KMS-11 (cell line): Measurements from ENCODE around the gene YKT6.
A peak's percentile ranks its signal among the peaks of the same experiment; 100 is the strongest.

Experiments
- H2AFZ ChIP-seq: fragments of 200-600 bp; sonication (generic); 2 replicates; pipeline ENCODE4 v1.6.1; 2016; ENCODE audit warnings: antibody characterized with exemption, mixed run types, low read depth
- H3K27ac ChIP-seq: fragments of 200-600 bp; sonication (generic); 2 replicates; pipeline ENCODE4 v1.6.1; 2016; ENCODE audit warnings: mild to moderate bottlenecking, mixed run types
- H3K27me3 ChIP-seq: fragments of 200-600 bp; sonication (generic); 2 replicates; pipeline ENCODE4 v1.6.1; 2017; ENCODE audit warnings: mild to moderate bottlenecking, low read depth, mixed run types, moderate library complexity; ENCODE audit not compliant: insufficient read depth
- H3K36me3 ChIP-seq: fragments of 200-600 bp; sonication (generic); 2 replicates; pipeline ENCODE4 v1.6.1; 2017; ENCODE audit warnings: mild to moderate bottlenecking, mixed run types; ENCODE audit not compliant: insufficient read depth
- H3K4me1 ChIP-seq: fragments of 200-600 bp; sonication (generic); 2 replicates; pipeline ENCODE4 v1.6.1; 2016; ENCODE audit warnings: mild to moderate bottlenecking, low read depth, mixed run types; ENCODE audit not compliant: poor library complexity, severe bottlenecking
- H3K4me2 ChIP-seq: fragments of 200-600 bp; sonication (generic); 2 replicates; pipeline ENCODE4 v1.7.0; 2016; ENCODE audit warnings: mild to moderate bottlenecking, mixed run types
- H3K4me3 ChIP-seq: fragments of 200-600 bp; sonication (generic); IDR thresholded peaks from 2 replicates; pipeline ENCODE4 v1.6.1; 2017; ENCODE audit warnings: low read depth, low read length, mixed read lengths; ENCODE audit not compliant: insufficient read depth
- H3K79me2 ChIP-seq: fragments of 200-600 bp; sonication (generic); 2 replicates; pipeline ENCODE4 v1.6.1; 2016; ENCODE audit warnings: low read depth, mixed run types; ENCODE audit not compliant: insufficient read depth
- H3K9ac ChIP-seq: fragments of 200-600 bp; sonication (generic); 2 replicates; pipeline ENCODE4 v1.6.1; 2016; ENCODE audit warnings: mild to moderate bottlenecking, mixed run types
- H4K20me1 ChIP-seq: fragments of 200-600 bp; sonication (generic); 2 replicates; pipeline ENCODE4 v1.6.1; 2016; ENCODE audit warnings: mild to moderate bottlenecking, mixed run types; ENCODE audit not compliant: insufficient read depth
- TF ChIP-seq, protein P1 (sequence below): fragments of 200-600 bp; sonication (generic); conservative IDR thresholded peaks from 2 replicates; pipeline ENCODE4 v1.6.1; 2017; ENCODE audit warnings: low read depth, mild to moderate bottlenecking, antibody characterized with exemption, low read length, moderate library complexity, mixed read lengths

Gene YKT6

DNA sequence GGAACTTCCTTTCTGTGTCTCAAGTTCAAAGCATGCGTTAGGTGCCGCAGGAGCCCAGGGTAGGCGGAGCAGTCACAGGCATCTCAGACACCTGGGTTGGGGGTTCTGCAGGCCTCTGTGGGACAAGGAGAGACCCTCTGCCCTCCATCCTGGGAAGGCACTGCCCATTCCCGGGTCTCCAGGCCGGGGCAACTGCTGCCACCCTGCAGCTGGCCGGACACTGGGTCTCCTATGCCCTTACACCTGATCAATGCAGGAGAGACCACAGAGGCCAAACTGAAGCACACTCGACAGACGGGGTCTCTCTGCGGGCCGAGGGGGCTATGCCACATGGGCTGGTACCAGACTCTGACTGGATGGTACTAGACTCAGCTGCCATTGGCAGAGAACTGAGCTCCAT lies 36.9 kb downstream of the YKT6 start:
- Histone ChIP-seq H3K4me3 (no peak overlapping the region), H2AFZ (no peak overlapping the region), H3K36me3 (no peaks in the 10 kb centered on the region), H4K20me1 (no peaks in the 10 kb centered on the region), H3K27ac (no peak overlapping the region), H3K4me2 (no peak overlapping the region), H3K9ac (no peak overlapping the region), H3K4me1 (peaks cover 6% of the 10 kb centered on the region), H3K27me3 (peaks cover 64% of the 10 kb centered on the region), H3K79me2 (no peaks in the 10 kb centered on the region)
- TF ChIP-seq, protein P1, sequence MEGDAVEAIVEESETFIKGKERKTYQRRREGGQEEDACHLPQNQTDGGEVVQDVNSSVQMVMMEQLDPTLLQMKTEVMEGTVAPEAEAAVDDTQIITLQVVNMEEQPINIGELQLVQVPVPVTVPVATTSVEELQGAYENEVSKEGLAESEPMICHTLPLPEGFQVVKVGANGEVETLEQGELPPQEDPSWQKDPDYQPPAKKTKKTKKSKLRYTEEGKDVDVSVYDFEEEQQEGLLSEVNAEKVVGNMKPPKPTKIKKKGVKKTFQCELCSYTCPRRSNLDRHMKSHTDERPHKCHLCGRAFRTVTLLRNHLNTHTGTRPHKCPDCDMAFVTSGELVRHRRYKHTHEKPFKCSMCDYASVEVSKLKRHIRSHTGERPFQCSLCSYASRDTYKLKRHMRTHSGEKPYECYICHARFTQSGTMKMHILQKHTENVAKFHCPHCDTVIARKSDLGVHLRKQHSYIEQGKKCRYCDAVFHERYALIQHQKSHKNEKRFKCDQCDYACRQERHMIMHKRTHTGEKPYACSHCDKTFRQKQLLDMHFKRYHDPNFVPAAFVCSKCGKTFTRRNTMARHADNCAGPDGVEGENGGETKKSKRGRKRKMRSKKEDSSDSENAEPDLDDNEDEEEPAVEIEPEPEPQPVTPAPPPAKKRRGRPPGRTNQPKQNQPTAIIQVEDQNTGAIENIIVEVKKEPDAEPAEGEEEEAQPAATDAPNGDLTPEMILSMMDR = no peak

DNA sequence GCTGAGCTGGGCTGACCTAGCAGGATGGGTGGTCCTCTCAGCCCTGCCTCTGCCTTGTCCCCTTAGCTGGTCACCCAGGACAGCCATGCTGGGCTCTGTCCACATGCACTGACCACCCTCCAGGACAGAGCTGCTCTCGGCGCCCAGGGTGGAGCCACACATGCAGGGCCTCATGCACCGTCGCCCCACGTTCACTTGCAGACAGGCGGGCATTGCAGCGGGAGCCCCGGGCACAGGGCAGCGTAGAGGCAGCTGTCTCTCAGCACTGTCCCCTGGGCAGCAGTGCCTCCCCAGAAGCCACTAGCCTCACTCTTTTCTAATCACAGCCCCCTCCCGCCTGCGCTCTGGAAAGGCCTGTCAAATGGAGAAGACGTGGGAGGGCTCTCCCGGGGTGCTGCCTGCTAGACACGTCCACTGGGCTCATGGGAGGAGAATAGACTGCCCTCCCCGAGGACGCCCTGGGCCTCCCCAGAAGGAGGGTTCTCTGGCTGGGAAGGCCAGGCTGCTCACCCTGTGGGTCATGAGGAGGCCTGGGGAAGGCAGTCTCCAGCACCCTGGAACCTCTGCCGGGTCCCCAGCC lies 37.4 kb downstream of the YKT6 start:
- H3K27ac ChIP-seq = no peak overlapping the region
- no peak overlapping the region for H3K4me3 ChIP-seq

DNA sequence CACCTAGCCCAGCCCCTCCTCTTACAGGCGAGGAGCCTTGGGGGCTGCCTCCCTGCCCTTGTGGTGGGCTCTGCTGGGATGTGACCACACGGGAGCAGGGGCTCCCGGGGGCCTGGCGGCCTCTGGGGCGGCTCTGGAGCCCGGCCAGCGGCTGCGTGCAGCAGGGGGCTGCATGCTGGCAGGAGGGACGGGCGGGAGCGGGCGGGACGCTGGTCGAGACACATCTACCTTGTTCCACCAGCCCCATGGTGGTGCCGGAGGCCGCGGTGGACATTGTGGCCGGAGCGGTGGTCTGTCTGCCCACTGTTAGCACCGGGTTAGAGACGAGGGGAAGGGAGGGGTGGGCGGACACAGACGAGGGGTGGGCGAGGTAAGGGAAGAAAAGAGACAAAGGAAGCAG lies 38.6 kb downstream of the YKT6 start:
- Histone ChIP-seq H3K4me3 (no peak overlapping the region), H3K36me3 (no peaks in the 10 kb centered on the region), H3K9ac (no peak overlapping the region), H2AFZ (no peak overlapping the region), H3K4me2 (no peak overlapping the region), H3K27ac (no peak overlapping the region), H3K79me2 (no peaks in the 10 kb centered on the region), H3K27me3 (peaks cover 48% of the 10 kb centered on the region), H3K4me1 (peaks cover 6% of the 10 kb centered on the region), H4K20me1 (no peaks in the 10 kb centered on the region)
- TF ChIP-seq, protein P1 = no peak

More for the DNA sequence above, 37.4 kb downstream of the YKT6 start:
- TF ChIP-seq, protein P1 = no peak
- Histone ChIP-seq H3K4me1 (peaks cover 6% of the 10 kb centered on the region), H3K79me2 (no peaks in the 10 kb centered on the region), H3K4me2 (no peak overlapping the region), H3K9ac (no peak overlapping the region), H2AFZ (no peak overlapping the region), H4K20me1 (no peaks in the 10 kb centered on the region), H3K27me3 (peaks cover 59% of the 10 kb centered on the region), H3K36me3 (no peaks in the 10 kb centered on the region)

DNA sequence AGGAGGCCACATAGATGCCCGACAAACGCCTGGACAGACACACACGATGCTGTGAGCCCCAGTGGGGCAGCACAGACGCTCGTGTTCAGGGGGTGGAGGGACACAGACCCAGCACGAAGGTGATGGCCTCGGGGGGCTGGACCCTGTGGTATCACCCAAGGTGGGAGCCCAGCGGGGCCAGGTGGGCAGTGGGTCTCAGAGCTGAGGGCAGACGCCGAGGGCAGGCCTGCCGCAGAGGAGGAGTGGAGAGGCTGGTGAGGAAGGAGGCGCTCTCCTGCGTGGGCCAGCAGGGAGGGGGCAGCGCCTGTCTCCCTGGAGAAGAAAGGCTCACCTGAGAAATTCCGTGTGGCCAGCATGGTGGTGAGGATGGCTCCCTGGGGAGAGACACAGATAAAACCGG lies 39.6 kb downstream of the YKT6 start:
- Histone ChIP-seq H3K4me1 (peaks cover 6% of the 10 kb centered on the region), H3K9ac (no peak overlapping the region), H3K36me3 (no peaks in the 10 kb centered on the region), H3K4me3 (no peak overlapping the region), H3K27me3 (peaks cover 42% of the 10 kb centered on the region), H2AFZ (peak overlapping the region; percentile 91; the same call in 1 of the 2 replicates), H3K4me2 (0 out of 2 replicates have a peak overlapping the region, but pooled peaks have one; percentile 52), H3K27ac (no peak overlapping the region), H4K20me1 (no peaks in the 10 kb centered on the region), H3K79me2 (no peaks in the 10 kb centered on the region)
- TF ChIP-seq, protein P1 = no peak
